ENCODE data around the gene SERGEF.

The SERGEF gene

GRCh38 chr11:17810041-17810440 is 202.8 kb downstream of the SERGEF start:
- no peak for DNase-seq

GRCh38 chr11:17807034-17807433 is 205.8 kb downstream of the SERGEF start:
- DNase-seq: no peak

- no peak for DNase-seq
Observed at GRCh38 chr11:17805873-17806272, 207.0 kb downstream of the SERGEF start.

- DNase-seq: no peak
Observed at GRCh38 chr11:17805043-17805442, 207.8 kb downstream of the SERGEF start.

- DNase-seq: no peak
Observed at GRCh38 chr11:17803754-17804334, 209.0 kb downstream of the SERGEF start.

GRCh38 chr11:17802491-17802890 is 210.4 kb downstream of the SERGEF start:
- DNase-seq: no peak

GRCh38 chr11:17801166-17801565 is 211.7 kb downstream of the SERGEF start:
- no peak for DNase-seq

GRCh38 chr11:17799147-17799546 is 213.7 kb downstream of the SERGEF start:
- DNase-seq: no peak

GRCh38 chr11:17798716-17799115 is 214.1 kb downstream of the SERGEF start:
- DNase-seq: no peak

- no peak for DNase-seq
Observed at GRCh38 chr11:17798253-17798652, 214.6 kb downstream of the SERGEF start.

- DNase-seq: no peak
Observed at GRCh38 chr11:17796154-17796553, 216.7 kb downstream of the SERGEF start.

GRCh38 chr11:17794981-17795380 is 217.9 kb downstream of the SERGEF start:
- no peak for DNase-seq

GRCh38 chr11:17793642-17794170 is 219.1 kb downstream of the SERGEF start:
- DNase-seq: no peak

GRCh38 chr11:17792161-17792560 is 220.7 kb downstream of the SERGEF start:
- no peak for DNase-seq

- no peak for DNase-seq
Observed at GRCh38 chr11:17791144-17791543, 221.7 kb downstream of the SERGEF start.

GRCh38 chr11:17790453-17790852 is 222.4 kb downstream of the SERGEF start:
- no peak for DNase-seq

- DNase-seq: no peak
Observed at GRCh38 chr11:17788084-17788483, 224.8 kb downstream of the SERGEF start.

- no peak for DNase-seq
Observed at GRCh38 chr11:17786824-17787525, 225.9 kb downstream of the SERGEF start.

- DNase-seq: no peak
Observed at GRCh38 chr11:17783878-17784277, 229.0 kb downstream of the SERGEF start.

GRCh38 chr11:17782603-17783337 is 230.1 kb downstream of the SERGEF start:
- DNase-seq: no peak

- DNase-seq: no peak
Observed at GRCh38 chr11:17782145-17782544, 230.7 kb downstream of the SERGEF start.

- DNase-seq: no peak
Observed at GRCh38 chr11:17781626-17782025, 231.2 kb downstream of the SERGEF start.

GRCh38 chr11:17781221-17781620 is 231.6 kb downstream of the SERGEF start:
- DNase-seq: no peak

- no peak for DNase-seq
Observed at GRCh38 chr11:17780668-17781067, 232.2 kb downstream of the SERGEF start.

Measured in RPMI8226 (cell line).